Fibroblast of mammary gland (primary cell): ENCODE results near the gene EXOC1.
"Not testable (repeated sequence)": the region's sequence is repeated elsewhere in the genome, so short reads cannot be mapped to it uniquely, and the experiment has no call there.

Experiments
- DNase-seq: peaks from one replicate; pipeline ENCODE4 v3.0.0-alpha.2; 2010; ENCODE audit warnings: low read depth
- H3K4me3 ChIP-seq: 2 replicates; pipeline ENCODE4 v1.5.1; 2011; ENCODE audit warnings: low read depth, mild to moderate bottlenecking, low read length, moderate library complexity; ENCODE audit not compliant: control insufficient read depth
- CTCF ChIP-seq: conservative IDR thresholded peaks from 2 replicates; pipeline ENCODE4 v1.5.1; 2011; ENCODE audit warnings: low read depth, low read length, inconsistent platforms; ENCODE audit not compliant: control insufficient read depth, insufficient read depth

The EXOC1 gene

GRCh38 chr4:55834086-55834795, 19.2 kb upstream of the EXOC1 start:
- TF ChIP-seq CTCF, result no peak
- peak; percentile 30 for DNase-seq
- H3K4me3 ChIP-seq, result no peak overlapping the region

- no peak for TF ChIP-seq CTCF
- DNase-seq, result no peak
- no peak overlapping the region for H3K4me3 ChIP-seq
Observed at GRCh38 chr4:55837903-55838302, 15.5 kb upstream of the EXOC1 start.

GRCh38 chr4:55838356-55838755, 15.1 kb upstream of the EXOC1 start:
- DNase-seq, result peak; percentile 44
- no peak for TF ChIP-seq CTCF

DNA sequence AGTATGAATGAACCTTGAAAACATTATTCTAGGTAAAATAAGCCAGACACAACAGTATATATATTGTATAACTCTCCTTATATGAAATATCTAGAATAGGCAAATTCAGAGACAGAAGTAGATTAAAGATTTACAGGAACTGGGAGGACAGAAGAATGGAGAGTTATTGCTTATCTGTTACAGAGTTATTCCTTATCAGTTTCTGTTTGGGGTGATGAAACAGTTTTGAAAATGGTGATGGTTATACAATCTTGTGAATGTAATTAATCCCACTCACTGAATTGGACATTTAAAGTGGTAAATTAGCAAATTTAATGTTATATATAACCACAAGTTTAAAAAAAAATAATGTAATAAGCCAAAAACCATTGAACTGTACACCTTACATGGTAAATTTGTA, 14.5 kb upstream of the EXOC1 start:
- no peak for DNase-seq
- no peak for TF ChIP-seq CTCF
- no peak overlapping the region for H3K4me3 ChIP-seq

More at GRCh38 chr4:55838356-55838755, 15.1 kb upstream of the EXOC1 start:
- no peak overlapping the region for H3K4me3 ChIP-seq

DNA sequence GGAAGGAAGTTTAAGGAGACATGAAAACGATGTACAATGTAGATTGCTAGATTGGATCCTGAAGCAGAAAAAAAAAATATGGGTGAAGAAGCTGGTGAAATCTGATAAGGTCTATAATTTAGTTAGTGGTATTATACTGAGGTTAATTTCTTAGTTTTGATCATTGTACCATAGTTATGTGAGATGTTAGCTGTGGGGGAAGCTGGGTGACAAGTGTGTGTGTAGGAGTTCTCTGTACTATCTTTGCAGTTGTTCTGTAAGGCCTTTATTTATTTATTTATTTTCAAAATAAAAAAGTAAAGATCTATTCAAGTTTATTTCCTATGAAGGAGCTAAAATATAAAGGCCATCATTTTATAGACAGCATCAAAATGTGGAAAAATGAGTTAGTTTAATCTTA, 12.5 kb upstream of the EXOC1 start:
- no peak for TF ChIP-seq CTCF
- H3K4me3 ChIP-seq, result no peak overlapping the region
- DNase-seq, result no peak

DNA sequence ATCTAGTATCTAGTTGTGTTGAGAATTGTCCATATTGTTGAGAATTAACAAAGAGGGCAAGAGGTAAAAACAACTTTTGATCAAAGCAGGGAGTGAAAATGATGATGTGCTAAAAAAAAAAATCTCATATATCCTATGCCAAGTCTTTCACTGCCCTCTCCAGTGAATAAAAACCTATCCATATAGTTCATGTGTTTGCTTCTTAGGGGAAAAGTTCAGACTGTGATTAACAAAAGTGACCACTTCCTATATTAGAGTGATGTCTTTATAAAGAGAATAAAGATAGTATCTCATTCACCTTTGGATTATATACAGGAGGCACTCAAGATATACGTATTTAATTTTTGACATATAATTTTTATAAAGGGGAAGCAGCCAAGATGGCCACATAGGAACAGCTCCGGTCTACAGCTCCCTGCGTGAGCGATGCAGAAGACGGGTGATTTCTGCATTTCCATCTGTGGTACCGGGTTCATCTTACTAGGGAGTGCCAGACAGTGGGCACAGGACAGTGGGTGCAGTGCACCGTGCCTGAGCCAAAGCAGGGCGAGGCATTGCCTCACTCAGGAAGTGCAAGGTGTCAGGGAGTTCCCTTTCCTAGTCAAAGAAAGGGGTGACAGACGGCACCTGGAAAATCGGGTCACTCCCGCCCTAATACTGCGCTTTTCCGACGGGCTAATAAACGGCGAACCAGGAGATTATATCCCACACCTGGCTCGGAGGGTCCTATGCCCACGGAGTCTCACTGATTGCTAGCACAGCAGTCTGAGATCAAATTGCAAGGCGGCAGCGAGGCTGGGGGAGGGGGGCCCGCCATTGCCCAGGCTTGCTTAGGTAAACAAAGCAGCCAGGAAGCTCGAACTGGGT, 11.8 kb upstream of the EXOC1 start:
- not testable (repeated sequence) for H3K4me3 ChIP-seq, DNase-seq

DNA sequence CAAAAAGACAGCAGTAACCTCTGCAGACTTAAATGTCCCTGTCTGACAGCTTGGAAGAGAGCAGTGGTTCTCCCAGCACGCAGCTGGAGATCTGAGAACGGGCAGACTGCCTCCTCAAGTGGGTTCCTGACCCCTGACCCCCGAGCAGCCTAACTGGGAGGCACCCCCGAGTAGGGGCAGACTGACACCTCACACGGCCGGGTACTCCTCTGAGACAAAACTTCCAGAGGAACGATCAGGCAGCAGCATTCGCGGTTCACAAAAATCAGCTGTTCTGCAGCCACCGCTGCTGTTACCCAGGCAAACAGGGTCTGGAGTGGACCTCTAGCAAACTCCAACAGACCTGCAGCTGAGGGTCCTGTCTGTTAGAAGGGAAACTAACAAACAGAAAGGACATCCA, 11.1 kb upstream of the EXOC1 start:
- not testable (repeated sequence) for H3K4me3 ChIP-seq, DNase-seq
